Brain microvascular endothelial cell (primary cell): ENCODE data around the gene GAPT.

Source experiments
- DNase-seq: peaks from one replicate; pipeline ENCODE4 v3.0.0-alpha.2; 2020
- H3K27ac ChIP-seq: fragments of 250-450 bp; sonication (Bioruptor Pico); 2 replicates; pipeline ENCODE4 v1.5.1; 2020; ENCODE audit warnings: mild to moderate bottlenecking, moderate library complexity
- H3K27me3 ChIP-seq: fragments of 250-450 bp; sonication (Bioruptor Pico); replicated peaks from 2 replicates; pipeline ENCODE4 v1.5.1; 2020; ENCODE audit warnings: mild to moderate bottlenecking
- H3K36me3 ChIP-seq: fragments of 250-450 bp; sonication (Bioruptor Pico); replicated peaks from 2 replicates; pipeline ENCODE4 v1.5.1; 2020; ENCODE audit warnings: mild to moderate bottlenecking
- H3K4me3 ChIP-seq: 2 replicates; pipeline ENCODE4 v1.5.1; 2011; ENCODE audit warnings: low read depth, mild to moderate bottlenecking, control low read depth, low read length, moderate library complexity
- in situ Hi-C: cut with HindIII; loops from 2 replicates; pipeline ENCODE4 v1.10.0; 2017; ENCODE audit warnings: low sequenced_read_pairs, low pct_ligation_motif_present
- TF ChIP-seq, protein P1 (sequence below): IDR thresholded peaks from 2 replicates; pipeline ENCODE4 v1.5.1; 2011; ENCODE audit warnings: low read depth, mild to moderate bottlenecking, moderate library complexity, low read length, control low read depth, inconsistent platforms; ENCODE audit errors: missing control alignments

GAPT gene

DNA sequence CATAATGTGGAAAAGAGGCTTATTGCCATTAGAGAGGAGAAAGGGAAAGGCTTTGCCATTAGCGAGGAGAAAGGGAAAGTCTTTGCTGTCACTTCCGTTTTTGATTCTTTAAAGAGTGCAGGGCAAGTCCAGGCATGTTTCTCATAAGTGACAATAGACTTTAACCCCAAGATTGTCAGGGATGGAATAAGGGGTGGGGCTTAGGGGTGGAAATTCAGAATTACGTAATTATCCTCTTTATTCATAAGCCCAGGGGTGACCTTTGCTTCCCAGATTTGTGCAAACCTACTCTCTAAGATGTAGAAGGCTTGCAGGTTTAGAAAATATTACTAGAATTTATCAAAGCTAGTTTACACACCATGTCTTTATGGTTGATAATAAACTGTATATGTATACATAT, 29.1 kb upstream of the GAPT start:
- in situ Hi-C loops, result loop anchor here (25.0 kb wide), 3 partner anchors 675 to 1150 kb away; partner anchors contain the start of gene ACTBL2
- peak overlapping the region; percentile 47 for H3K27ac ChIP-seq

DNA sequence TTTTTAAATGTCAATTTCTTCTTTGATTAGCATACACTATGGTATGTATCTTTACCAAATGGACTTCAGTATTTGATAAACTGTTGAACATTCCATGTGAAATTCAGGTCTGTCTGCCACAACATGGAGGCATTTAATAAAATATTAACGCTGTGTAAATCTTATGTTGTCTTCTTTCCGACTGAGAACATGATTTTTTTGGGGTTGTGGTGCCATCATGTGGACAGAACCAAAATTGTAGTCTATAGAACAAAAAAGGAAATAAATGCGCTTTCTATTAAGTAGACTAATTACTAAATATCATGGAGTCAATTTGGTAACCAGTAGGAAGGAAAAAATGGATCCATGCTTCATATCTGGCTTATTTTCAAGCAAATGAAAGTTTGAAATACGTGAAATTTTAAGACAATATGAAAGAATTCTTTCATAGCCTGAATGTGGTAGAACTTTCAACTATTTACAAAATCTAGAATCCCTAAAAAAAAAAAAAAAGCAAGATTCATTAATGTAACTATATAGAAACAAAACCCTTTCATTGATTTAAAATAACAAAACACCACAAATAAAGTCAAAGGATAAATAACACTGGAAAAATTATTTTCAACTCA, 28.5 kb upstream of the GAPT start:
- in situ Hi-C loops, result loop anchor here (25.0 kb wide), 3 partner anchors 675 to 1150 kb away; partner anchors contain the start of gene ACTBL2
- TF ChIP-seq, protein P1, sequence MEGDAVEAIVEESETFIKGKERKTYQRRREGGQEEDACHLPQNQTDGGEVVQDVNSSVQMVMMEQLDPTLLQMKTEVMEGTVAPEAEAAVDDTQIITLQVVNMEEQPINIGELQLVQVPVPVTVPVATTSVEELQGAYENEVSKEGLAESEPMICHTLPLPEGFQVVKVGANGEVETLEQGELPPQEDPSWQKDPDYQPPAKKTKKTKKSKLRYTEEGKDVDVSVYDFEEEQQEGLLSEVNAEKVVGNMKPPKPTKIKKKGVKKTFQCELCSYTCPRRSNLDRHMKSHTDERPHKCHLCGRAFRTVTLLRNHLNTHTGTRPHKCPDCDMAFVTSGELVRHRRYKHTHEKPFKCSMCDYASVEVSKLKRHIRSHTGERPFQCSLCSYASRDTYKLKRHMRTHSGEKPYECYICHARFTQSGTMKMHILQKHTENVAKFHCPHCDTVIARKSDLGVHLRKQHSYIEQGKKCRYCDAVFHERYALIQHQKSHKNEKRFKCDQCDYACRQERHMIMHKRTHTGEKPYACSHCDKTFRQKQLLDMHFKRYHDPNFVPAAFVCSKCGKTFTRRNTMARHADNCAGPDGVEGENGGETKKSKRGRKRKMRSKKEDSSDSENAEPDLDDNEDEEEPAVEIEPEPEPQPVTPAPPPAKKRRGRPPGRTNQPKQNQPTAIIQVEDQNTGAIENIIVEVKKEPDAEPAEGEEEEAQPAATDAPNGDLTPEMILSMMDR, result peak; percentile 34
- DNase-seq, result peak; percentile 74
- H3K36me3 ChIP-seq, result peaks cover 12% of the 10 kb centered on the region
- H3K27me3 ChIP-seq, result no peaks in the 10 kb centered on the region
- H3K4me3 ChIP-seq, result no peak overlapping the region
- H3K27ac ChIP-seq, result peak overlapping the region; percentile 47

More for the DNA sequence above, 29.1 kb upstream of the GAPT start:
- TF ChIP-seq, protein P1, result no peak
- Histone ChIP-seq H3K4me3 (no peak overlapping the region), H3K27me3 (no peaks in the 10 kb centered on the region), H3K36me3 (peaks cover 18% of the 10 kb centered on the region)
- no peak for DNase-seq

DNA sequence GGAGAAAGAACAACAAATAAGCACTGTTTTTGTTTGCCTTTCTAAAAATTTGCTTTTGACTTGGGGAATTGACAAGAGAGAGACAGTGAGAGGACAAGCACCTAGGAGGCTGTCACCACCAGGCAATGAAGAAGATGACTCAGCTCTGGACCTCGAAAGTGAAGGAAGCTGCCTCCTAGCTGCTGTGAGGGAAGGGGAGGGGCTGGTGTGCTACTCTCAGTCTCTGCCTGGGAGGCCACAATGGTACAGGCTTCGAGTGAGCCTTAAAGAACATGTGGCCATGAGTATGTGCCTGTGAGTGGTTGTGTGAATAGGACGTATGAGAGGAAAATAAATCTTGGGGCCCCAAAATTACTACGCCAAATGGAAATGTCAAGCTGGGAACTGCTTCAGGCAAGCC, 24.3 kb upstream of the GAPT start:
- TF ChIP-seq, protein P1, result peak; percentile 47
- H3K27me3 ChIP-seq, result no peaks in the 10 kb centered on the region
- H3K27ac ChIP-seq, result no peak overlapping the region
- no peak overlapping the region for H3K4me3 ChIP-seq
- in situ Hi-C loops, result loop anchor here (25.0 kb wide), 3 partner anchors 680 to 1155 kb away; partner anchors contain the start of gene ACTBL2
- no peaks in the 10 kb centered on the region for H3K36me3 ChIP-seq
- DNase-seq, result peak; percentile 78

DNA sequence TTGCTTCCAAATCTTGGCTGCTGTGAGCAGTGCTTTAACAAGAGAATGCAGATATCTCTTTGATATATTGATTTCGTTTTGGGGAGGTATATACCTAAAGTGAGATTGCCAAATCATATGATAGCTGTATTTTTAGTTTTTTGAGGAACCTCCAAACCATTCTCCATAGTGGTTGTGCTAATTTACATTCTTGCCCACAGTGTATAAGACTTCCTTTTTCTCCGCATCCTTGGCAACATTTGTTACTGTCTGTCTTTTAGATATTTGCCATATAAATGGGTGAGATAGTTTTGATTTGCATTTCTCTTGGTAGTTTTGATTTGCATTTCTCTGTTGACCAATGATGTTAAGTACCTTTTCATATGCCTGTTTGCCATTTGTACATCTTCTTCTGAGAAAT, 21.3 kb upstream of the GAPT start:
- no peak overlapping the region for H3K4me3 ChIP-seq
- no peak overlapping the region for H3K27ac ChIP-seq
- TF ChIP-seq, protein P1, result no peak
- no peaks in the 10 kb centered on the region for H3K27me3 ChIP-seq
- H3K36me3 ChIP-seq, result no peaks in the 10 kb centered on the region
- DNase-seq, result no peak
- in situ Hi-C loops, result loop anchor here (25.0 kb wide), 3 partner anchors 683 to 1158 kb away; partner anchors contain the start of gene ACTBL2

DNA sequence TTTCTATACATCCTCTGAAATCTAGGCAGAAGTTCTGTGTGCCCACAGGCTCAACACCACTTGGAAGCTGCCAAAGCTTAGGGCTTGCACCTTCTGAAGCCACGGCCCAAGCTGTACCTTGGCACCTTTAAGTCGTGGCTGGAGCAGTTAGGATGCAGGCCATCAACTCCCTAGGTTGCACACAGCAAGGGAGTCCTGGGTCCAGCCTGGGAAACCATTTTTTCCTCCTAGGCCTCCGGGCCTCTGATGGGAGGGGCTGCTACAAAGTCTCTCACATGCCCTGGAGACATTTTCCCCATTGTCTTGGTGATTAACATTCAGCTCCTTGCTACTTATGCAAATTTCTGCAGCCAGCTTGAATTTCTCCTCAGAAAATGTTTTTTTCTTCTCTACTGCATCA, 15.8 kb upstream of the GAPT start:
- H3K27ac ChIP-seq, result no peak overlapping the region
- H3K4me3 ChIP-seq, result no peak overlapping the region
- H3K27me3 ChIP-seq, result no peaks in the 10 kb centered on the region
- TF ChIP-seq, protein P1, result no peak
- in situ Hi-C loops, result no loop called here
- DNase-seq, result no peak
- H3K36me3 ChIP-seq, result no peaks in the 10 kb centered on the region
